GM18520 (cell line): ENCODE measurements around the gene KIF26B.

Source experiments
- ATAC-seq: cut with Tn5 transposase; IDR thresholded peaks from one replicate; pipeline ENCODE4 v1.9.1; 2021; ENCODE audit not compliant: unreplicated experiment

Gene KIF26B

GRCh38 chr1:245484176-245484575 lies 329.4 kb downstream of the KIF26B start:
- no peak for ATAC-seq

DNA sequence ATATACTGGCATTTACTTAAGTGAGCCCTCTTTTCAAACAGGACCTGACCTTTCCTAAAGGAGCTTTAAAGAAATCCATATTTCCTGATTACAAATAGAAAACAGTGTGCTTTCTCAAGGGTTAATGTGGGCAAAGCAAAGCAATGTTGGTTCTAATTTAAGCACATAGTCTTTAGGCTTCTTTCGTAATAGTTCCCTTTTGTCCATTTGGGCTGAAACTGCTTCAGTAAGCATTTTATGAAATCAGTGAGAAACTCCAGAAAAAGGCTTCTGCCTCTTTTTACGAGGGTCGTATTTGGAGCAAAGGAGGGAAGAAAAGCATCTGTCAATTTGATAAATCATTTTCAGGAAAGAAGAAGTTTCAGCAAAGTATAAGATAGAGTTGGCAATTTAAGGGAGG lies 331.2 kb downstream of the KIF26B start:
- no peak for ATAC-seq

DNA sequence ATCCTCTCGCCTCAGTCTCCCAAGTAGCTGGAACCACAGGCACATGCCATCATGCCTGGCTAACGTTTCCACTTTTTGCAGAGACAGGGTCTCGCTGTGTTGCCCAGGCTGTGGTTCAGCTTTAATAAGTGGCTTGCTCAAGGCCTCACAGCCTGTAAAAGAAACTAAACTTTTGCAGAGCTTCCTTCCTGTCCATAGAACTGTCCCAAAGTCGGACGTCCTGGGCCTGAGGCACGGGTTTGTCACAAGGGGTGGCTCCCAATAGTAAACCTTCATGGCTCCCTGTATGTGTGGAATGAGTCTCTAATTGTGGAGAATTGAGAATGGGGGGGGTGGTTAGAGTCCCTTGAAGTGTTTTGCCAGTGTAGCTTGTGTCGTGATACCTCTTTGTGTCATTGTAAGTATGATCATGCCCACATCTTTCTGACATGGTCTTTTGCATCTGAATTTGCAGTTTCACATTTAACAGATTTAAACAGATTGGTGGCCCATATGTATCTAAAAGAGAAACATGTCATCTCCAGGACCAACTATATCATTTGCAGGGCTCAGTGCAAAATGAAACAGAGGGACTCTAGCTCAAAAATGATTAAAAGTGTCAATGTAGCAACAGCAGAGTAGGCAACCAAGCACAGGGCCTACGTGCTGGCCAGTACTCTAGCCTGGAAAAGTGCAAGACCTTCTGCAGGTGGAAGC lies 332.1 kb downstream of the KIF26B start:
- no peak for ATAC-seq

- ATAC-seq, result no peak
These were observed 333.8 kb downstream of the KIF26B start for GRCh38 chr1:245488346-245489129.

GRCh38 chr1:245489838-245490237 lies 335.1 kb downstream of the KIF26B start:
- ATAC-seq, result no peak

GRCh38 chr1:245493029-245493428 lies 338.2 kb downstream of the KIF26B start:
- no peak for ATAC-seq

DNA sequence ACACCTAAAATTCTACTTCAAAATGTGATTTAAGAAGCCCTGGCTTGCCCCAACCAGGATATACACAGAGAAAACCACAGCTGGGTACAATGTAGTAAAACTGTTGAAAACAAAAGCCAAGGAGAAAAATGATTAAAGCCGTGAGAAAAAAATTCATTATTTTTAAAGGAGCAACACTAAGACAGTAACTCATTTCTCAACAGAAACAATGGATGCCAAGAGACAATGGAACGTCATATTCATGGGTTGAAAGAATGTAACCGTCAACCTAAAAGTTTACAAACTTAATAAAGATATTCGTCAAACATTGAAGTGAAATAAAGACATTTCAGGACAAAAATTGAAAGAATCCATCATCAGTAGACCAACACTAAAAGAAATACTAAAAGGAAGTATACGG lies 340.9 kb downstream of the KIF26B start:
- ATAC-seq, result no peak

DNA sequence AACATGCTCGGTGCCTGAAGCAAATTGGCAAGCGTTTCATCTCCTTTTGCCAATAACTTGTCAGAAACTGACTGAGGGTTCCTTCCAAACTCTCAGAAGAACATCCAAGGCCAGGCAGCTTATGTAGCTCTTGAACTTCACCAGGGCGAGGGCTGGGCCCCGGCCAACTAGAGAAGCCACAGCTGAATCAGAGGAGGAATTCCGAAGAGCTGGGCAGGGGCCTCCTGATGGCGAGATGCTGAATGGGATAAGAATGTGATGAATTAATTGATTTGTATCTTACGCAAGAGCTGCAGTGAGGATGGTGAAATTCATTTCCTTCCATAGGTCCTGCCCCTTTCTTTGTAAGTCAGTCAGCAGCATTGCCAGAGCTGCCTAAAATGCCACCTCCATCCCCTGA lies 345.8 kb downstream of the KIF26B start:
- ATAC-seq, result no peak

DNA sequence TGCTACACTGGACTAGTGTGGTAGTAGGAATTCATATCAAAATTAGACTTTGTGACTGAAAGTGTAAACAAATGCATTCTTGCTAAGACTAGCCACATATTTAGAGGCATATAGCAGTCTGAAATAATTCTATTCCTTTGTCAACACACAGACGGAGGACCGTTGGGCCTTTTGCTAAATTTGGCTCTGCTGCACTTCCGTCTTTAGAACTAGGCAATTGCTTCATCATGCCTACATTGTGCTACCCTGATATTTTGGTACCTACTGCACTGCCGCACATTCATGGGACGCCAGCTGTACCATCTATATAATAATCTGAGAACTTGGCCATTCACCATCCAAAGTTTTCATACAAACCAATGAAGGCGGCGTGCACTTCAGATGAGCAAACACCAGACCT lies 346.8 kb downstream of the KIF26B start:
- no peak for ATAC-seq

GRCh38 chr1:245503548-245503947 lies 348.8 kb downstream of the KIF26B start:
- no peak for ATAC-seq

DNA sequence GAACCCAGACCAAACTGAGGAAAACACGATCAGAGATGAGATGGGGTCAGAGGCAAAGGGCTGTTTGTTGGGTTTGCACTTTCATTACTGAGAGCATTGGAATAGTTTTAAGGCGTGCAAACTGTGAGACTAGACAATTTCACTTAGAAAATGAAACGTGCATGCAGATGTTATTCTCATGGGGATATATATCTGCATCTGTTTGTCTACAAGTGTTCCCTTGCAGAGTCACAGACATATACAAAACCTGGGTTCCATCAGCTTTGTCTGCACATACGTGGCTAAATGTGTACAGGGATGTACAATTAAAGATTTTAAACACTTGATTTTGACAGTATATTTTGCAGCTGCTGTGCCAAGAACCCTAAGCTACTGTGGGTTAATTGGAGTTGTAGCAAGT lies 355.4 kb downstream of the KIF26B start:
- ATAC-seq, result no peak

GRCh38 chr1:245512181-245512888 lies 357.6 kb downstream of the KIF26B start:
- no peak for ATAC-seq

- no peak for ATAC-seq
These were observed 358.3 kb downstream of the KIF26B start for GRCh38 chr1:245512980-245513578.

DNA sequence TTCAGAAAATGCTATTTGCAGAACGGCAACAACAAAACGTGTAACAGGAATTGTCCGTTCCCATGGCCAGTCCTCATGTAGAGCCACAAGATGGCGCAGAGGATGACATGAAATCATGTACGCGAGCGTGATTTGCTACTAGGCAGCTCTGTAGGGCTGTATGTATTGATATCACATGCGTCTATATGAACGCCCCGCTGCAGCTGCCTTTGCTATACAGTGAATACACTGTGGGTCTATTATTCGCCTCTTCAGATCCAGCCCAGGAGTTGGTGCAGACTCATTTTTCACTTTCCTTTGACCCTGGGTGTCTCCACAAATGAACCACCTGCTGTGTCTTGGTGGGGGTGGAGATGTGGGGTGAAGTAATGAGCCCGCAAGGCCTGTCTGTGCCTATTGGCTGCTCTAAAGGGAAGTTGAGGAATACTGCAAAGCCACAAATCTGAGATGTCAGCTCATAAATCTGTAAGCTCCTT lies 361.5 kb downstream of the KIF26B start:
- no peak for ATAC-seq

GRCh38 chr1:245520611-245521010 lies 365.8 kb downstream of the KIF26B start:
- no peak for ATAC-seq

GRCh38 chr1:245526141-245526540 lies 371.4 kb downstream of the KIF26B start:
- no peak for ATAC-seq

DNA sequence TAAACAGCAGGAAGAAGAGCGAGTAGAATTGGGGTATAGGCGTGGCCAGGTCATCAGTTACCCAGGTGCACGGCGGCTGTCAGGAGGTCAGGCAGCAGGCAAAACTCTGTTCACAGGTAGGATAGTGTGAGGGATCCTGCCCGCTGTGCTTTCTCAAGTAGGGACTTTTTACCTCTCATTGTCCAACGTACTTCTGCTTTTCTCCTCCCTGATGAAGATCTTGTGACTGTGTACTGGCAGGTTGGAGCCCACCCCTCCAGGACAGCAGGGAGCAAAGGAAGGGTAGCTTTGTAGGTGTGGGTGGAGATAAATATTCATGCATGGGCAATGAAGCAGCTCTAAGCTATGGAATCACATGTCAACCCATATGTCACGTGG lies 373.5 kb downstream of the KIF26B start:
- ATAC-seq, result no peak

GRCh38 chr1:245530937-245531336 lies 376.2 kb downstream of the KIF26B start:
- ATAC-seq, result no peak

DNA sequence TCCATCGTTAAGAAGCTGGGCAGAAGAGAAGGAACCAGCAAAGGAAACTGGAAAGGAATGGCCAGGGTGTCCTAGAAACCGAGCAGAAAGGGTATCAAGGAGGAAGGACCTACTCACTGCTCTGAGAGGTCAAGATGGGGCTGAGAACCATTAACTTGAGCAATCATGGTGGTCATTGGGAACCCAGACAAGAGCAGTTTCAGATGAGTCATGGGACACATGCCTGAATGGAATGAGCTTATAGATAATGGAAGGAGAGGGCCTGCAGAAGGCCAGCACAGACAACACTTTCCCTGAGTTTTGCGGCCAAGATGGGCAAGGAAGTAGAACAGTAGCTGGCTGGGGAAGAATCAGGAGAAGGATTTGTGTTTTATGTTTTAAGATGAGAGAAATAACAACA lies 383.2 kb downstream of the KIF26B start:
- no peak for ATAC-seq

DNA sequence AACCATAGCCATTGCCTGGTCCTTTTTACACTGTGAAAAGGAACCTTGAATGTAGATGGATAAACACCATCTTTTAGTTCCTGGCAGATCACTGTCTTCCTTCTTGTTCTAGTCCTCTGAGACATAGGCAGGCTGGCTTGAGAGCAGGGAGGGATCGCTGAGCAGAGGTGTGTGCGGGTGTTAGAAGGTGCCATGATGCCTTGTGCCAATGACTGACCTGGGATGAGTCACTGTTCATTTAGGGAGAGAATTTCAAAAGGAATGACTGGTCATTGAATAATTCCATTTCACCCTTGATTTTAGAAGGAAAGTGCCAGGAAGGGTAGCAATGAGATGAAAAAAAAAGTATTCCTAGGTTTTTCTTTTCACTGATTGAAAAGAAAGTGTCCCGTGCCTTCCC lies 383.9 kb downstream of the KIF26B start:
- no peak for ATAC-seq

DNA sequence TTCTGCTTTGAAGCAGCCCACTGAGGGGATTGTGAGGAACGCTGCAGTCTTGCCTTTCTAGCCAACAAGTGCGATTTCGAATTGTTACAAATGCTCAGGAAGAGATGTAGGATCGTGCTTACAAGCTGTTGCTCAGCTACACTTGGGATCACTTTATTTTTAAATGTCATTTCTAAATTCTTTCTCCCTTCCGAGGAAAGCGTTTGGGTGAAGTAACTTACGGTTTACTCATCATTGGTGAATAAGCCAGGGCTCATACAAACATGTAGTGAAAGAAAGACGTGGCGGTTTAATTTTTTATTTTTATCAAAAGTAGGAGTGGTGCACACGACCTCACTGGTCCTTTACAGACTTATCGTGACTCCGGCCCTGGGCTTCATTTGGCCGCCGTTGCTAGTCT lies 386.6 kb downstream of the KIF26B start:
- ATAC-seq, result no peak
